Activated effector memory CD4-positive, alpha-beta T cell treated with Interleukin-2 at 50 U/mL for 16 hours (primary cell): ENCODE results near the gene CRHR1.

Source experiments
- DNase-seq: peaks from one replicate; pipeline ENCODE4 v3.0.0-alpha.2; 2020

The CRHR1 gene

DNA sequence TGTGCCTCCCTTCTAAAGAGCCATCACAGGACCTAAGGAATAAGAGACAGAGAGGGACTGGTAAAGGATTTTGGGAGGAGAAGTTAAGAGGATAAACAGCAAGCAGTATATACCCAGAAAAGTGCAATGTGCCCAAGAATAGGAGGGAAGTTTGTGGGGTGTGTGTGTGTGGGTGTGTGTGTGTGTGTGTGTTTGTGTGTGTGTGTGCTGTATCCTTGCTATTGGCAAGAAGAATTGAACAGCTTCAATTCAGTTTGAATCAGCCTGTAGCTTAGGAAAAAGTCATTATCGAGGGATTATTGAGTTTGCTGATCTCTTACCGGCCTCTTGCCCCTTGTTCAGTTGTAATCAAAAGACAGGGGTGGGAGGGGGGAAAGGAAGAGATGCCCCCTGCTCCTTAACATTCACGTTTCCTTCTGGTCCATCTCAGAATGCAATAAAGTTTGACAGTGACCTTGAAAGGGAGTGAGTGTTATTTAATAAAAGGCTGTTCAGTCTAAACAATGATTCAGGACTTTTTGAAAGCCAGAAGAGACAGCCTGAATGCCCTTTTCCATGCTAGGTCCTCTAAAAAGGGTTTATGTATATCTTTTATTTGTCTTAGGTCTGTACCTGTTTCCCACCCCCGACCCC lies 86.3 kb downstream of the CRHR1 start:
- DNase-seq, result no peak

DNA sequence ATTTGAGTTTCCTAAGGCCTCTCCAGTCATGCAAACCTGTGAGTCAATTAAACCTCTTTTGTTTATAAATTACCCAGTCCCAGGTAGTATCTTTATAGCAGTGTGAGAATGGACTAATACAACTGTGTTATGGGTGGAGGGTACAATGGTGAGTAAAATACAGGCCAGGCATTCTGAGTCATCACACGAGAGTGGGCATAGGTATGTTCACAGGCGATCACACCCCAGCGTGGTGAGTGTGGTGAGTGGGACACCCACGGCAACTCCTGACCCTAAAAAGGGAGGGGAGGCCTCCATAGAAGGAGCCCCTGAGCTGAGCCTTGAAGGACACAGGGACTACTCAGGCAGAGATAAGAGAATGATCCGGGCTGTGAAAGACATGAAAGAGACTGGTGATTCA lies 87.6 kb downstream of the CRHR1 start:
- DNase-seq, result no peak

DNA sequence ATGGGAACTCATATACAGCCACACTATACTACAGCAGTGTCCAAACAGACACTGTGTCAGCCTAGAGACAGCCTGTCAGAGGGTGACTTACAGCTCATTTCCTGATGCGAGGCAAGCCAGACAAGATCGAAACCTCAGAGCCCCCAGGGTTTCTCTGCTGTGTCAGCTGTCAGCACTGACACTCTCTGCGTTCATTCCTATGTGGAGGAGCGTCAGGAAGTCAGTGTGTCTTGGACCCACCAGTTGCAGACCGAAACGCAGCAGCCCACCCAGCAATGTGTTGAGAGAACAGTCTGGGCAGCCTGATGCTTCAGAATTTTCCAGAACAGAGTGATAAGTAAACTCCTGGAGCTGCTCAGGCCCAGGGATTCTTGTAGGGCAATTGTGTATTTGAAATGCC lies 89.6 kb downstream of the CRHR1 start:
- peak; percentile 13 for DNase-seq

DNA sequence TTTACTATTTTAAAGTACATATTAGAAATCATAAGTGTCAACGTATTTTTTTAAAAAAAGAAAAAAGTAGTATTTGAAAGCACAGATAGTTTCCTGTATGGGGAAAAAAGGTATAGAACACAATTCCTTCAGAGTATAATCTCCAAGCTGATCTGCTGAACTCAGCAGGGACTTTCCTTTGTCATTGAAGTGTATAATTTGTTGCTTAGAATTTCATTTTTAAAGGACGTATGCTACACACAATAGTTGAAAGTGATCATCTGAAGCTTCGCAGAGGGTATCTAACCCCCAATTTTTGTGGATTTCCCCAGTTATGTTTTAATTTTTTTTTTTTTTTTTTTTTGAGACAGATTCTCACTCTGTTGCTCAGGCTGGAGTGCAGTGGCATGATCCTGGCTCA lies 90.0 kb downstream of the CRHR1 start:
- DNase-seq, result no peak

DNA sequence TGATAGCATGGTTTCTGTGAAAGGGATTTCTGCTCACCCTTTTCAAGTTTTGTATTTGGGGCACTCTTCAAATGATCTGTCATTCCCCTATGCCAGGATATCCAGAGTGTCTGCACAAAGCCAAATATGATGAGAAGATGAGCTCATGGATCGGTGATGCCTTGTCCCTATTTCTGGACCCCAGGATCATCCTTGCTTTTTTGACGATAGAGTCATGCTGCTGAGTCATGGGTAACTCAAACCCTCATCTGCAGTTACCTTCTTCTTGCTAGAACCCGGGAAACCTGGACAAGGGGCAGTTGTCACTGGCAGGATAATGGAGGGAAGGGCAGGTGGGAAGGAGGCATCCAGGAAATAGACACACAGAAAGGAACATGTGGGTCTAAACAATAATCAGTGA lies 92.4 kb downstream of the CRHR1 start:
- no peak for DNase-seq

DNA sequence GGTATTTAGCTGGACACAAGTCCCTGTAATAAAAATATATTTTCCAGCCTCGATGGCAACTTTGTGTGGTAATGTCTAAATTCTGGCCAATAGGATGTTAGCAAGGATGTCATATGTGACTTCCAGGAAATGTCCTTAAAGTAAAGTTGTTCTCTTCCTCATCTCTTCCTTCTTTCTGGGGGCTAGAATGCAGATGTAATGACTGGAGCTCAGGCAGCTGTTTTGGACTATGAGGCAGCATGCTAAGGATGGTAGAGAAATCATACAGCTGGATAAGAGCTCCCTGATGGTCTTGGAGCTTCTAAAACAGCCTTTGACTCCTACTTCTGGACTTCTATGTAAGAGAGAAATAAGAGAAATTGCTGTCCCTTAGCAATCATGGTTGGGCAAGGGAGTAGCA lies 93.3 kb downstream of the CRHR1 start:
- no peak for DNase-seq

DNA sequence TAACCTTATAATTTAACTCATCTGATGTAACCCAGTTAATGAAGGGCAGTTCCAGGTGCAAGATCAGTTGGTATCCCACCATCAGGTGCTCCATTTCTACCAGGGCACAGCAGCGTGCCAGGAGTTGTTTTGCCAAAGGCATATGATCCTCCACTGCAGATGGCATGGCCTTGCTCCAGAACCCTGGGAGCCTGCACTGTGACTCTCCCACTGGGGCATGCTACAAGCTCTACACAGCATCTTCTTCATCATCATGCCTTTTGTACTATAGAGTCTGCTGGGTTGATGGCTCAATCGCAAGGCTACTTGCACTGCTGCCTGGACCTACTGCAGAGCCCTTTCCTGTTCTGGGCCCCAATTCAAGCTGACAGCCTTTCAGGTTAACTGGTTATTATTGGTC lies 98.9 kb downstream of the CRHR1 start:
- no peak for DNase-seq
